Measurements from ENCODE around the gene PECR. TPM values are rescaled to one million over a fixed set of nuclear protein-coding genes. Genes with fewer than 3 reads are reported as not detected.

Gene PECR
- total RNA-seq, 1 experiment from 2014 or later, result 13.9 TPM

DNA sequence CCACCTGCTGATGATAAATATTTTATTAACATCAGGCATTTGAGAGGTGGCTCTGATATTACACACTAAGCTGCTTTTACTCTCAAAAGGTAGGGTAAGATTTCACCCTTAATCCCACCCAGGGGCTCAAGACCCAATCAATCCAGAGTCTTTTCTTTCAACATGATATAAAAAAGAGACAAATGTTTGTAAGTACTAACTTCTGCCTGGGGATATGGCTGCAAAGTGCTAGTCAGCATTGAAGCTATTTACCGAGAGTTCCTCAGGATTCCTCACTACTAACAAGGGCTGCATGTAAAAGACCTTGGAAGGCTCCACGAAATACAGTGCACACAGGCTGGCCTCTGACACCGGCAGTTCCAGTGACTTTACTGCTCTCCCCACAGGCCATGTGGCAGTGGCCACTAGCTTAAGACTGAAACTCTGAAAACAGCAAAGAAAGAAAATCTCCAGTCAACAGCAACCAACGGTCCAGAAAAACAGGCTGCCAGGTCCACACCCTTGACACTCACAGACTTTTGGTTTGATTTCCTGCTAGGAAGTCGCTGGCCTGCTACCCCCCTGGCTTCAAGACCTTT, 79.4 kb downstream of the PECR start:
- H3K27ac Mint-ChIP-seq, result peak overlapping the region; percentile 64

More for the DNA sequence above, 79.4 kb downstream of the PECR start:
- ChIA-PET POLR2A (interaction anchor here (0.5 to 1.4 kb wide), 2 partner anchors 17 to 47 kb away, joined by 3 to 10 read pairs; no protein-coding TSS in a partner anchor), CTCF (interaction anchor here (0.9 to 1.7 kb wide), 3 partner anchors 10 to 52 kb away, joined by 3 to 5 read pairs (median 4); no protein-coding TSS in a partner anchor)
- Mint-ChIP-seq H3K4me3 (no peak overlapping the region), H3K9me3 (no peaks in the 10 kb centered on the region), H3K4me1 (peaks cover 45% of the 10 kb centered on the region), H3K27me3 (ENCODE audit: low read depth) (no peaks in the 10 kb centered on the region), H3K36me3 (peaks cover 2% of the 10 kb centered on the region; the same call in 1 of the 2 replicates)
- TF ChIP-seq CREB1 (CRISPR knock-in tag; IDR thresholded peaks at IDR 0.05) (no peak), ZNF263 (CRISPR knock-in tag; IDR thresholded peaks at IDR 0.05; ENCODE audit: low read depth) (no peak), ATF1 (CRISPR knock-in tag; IDR thresholded peaks at IDR 0.05) (no peak), ZNF423 (CRISPR knock-in tag; IDR thresholded peaks at IDR 0.05) (no peak), TCF7 (CRISPR knock-in tag; IDR thresholded peaks at IDR 0.05; ENCODE audit: low read depth) (no peak), ZNF219 (CRISPR knock-in tag; IDR thresholded peaks at IDR 0.05; ENCODE audit: borderline replicate concordance) (no peak), CREM (CRISPR knock-in tag; IDR thresholded peaks at IDR 0.05) (no peak), NR1H2 (CRISPR knock-in tag; IDR thresholded peaks at IDR 0.05) (no peak), RELA (CRISPR knock-in tag; IDR thresholded peaks at IDR 0.05; ENCODE audit: borderline replicate concordance) (no peak), GTF2I (CRISPR knock-in tag; conservative IDR thresholded peaks at IDR 0.05) (no peak), GRHL2 (CRISPR knock-in tag; IDR thresholded peaks at IDR 0.05; ENCODE audit: insufficient replicate concordance, severe bottlenecking) (no peak), NR2C2 (CRISPR knock-in tag; IDR thresholded peaks at IDR 0.05) (no peak), ZNF138 (CRISPR knock-in tag; conservative IDR thresholded peaks at IDR 0.05) (no peak)
- TF ChIP-seq, protein P1, sequence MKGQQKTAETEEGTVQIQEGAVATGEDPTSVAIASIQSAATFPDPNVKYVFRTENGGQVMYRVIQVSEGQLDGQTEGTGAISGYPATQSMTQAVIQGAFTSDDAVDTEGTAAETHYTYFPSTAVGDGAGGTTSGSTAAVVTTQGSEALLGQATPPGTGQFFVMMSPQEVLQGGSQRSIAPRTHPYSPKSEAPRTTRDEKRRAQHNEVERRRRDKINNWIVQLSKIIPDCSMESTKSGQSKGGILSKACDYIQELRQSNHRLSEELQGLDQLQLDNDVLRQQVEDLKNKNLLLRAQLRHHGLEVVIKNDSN (CRISPR knock-in tag; IDR thresholded peaks at IDR 0.05), result no peak
- TF ChIP-seq, protein P2, sequence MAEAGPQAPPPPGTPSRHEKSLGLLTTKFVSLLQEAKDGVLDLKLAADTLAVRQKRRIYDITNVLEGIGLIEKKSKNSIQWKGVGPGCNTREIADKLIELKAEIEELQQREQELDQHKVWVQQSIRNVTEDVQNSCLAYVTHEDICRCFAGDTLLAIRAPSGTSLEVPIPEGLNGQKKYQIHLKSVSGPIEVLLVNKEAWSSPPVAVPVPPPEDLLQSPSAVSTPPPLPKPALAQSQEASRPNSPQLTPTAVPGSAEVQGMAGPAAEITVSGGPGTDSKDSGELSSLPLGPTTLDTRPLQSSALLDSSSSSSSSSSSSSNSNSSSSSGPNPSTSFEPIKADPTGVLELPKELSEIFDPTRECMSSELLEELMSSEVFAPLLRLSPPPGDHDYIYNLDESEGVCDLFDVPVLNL (CRISPR knock-in tag; IDR thresholded peaks at IDR 0.05; ENCODE audit: borderline replicate concordance, low read depth), result no peak
- TF ChIP-seq, protein P3, sequence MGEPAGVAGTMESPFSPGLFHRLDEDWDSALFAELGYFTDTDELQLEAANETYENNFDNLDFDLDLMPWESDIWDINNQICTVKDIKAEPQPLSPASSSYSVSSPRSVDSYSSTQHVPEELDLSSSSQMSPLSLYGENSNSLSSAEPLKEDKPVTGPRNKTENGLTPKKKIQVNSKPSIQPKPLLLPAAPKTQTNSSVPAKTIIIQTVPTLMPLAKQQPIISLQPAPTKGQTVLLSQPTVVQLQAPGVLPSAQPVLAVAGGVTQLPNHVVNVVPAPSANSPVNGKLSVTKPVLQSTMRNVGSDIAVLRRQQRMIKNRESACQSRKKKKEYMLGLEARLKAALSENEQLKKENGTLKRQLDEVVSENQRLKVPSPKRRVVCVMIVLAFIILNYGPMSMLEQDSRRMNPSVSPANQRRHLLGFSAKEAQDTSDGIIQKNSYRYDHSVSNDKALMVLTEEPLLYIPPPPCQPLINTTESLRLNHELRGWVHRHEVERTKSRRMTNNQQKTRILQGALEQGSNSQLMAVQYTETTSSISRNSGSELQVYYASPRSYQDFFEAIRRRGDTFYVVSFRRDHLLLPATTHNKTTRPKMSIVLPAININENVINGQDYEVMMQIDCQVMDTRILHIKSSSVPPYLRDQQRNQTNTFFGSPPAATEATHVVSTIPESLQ (CRISPR knock-in tag; IDR thresholded peaks at IDR 0.05), result no peak
- TF ChIP-seq, protein P4, sequence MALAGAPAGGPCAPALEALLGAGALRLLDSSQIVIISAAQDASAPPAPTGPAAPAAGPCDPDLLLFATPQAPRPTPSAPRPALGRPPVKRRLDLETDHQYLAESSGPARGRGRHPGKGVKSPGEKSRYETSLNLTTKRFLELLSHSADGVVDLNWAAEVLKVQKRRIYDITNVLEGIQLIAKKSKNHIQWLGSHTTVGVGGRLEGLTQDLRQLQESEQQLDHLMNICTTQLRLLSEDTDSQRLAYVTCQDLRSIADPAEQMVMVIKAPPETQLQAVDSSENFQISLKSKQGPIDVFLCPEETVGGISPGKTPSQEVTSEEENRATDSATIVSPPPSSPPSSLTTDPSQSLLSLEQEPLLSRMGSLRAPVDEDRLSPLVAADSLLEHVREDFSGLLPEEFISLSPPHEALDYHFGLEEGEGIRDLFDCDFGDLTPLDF (CRISPR knock-in tag; IDR thresholded peaks at IDR 0.05), result no peak
- TF ChIP-seq, protein P5, sequence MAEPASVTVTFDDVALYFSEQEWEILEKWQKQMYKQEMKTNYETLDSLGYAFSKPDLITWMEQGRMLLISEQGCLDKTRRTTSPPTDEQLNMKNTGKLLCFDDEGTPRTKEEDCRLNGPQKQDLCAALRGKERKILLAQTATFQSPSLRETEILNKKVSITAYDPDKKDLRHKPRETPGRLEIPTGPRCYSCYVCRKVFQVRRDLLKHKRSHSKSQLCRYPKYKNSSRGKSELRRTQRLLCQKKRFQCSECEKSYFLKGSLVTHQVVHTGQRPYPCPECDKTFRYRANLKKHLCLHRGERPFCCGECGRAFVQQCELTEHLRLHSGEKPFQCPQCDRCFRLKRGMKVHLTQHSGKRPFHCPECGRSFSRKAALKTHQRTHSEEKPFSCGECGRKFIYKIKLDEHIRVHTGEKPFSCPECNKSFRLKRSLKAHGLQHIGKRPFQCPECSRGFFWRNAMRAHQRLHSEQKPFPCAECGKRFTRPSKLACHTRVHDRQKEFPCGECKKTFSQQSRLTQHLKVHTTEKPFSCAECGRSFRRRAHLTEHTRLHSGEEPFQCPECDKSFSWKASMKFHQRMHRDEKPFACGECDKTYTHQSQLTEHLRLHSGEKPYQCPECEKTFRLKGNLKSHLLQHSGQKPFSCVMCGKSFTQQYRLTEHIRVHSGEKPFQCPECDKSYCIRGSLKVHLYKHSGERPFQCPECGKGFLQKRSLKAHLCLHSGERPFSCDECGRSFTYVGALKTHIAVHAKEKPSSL (CRISPR knock-in tag; conservative IDR thresholded peaks at IDR 0.05), result no peak
- TF ChIP-seq, protein P6, sequence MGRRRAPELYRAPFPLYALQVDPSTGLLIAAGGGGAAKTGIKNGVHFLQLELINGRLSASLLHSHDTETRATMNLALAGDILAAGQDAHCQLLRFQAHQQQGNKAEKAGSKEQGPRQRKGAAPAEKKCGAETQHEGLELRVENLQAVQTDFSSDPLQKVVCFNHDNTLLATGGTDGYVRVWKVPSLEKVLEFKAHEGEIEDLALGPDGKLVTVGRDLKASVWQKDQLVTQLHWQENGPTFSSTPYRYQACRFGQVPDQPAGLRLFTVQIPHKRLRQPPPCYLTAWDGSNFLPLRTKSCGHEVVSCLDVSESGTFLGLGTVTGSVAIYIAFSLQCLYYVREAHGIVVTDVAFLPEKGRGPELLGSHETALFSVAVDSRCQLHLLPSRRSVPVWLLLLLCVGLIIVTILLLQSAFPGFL (CRISPR knock-in tag; IDR thresholded peaks at IDR 0.05; ENCODE audit: borderline replicate concordance), result no peak
- TF ChIP-seq, protein P7, sequence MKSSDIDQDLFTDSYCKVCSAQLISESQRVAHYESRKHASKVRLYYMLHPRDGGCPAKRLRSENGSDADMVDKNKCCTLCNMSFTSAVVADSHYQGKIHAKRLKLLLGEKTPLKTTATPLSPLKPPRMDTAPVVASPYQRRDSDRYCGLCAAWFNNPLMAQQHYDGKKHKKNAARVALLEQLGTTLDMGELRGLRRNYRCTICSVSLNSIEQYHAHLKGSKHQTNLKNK (CRISPR knock-in tag; IDR thresholded peaks at IDR 0.05), result no peak
- DNase-seq (ENCODE audit: low spot score), result no peak
- no peak for ATAC-seq
